K562 (cell line): Measurements from ENCODE around the gene NKIRAS2. TPM values are rescaled to one million over a fixed set of nuclear protein-coding genes. Genes with fewer than 3 reads are reported as not detected.
A peak's percentile ranks its signal among the peaks of the same experiment; 100 is the strongest.

ENCODE experiments used
- ARID1B ChIP-seq: fragments of 450-650 bp; IDR thresholded peaks from 2 replicates; pipeline ENCODE4 v1.6.1; 2016; ENCODE audit warnings: antibody characterized with exemption, mild to moderate bottlenecking, inconsistent platforms
- BMI1 ChIP-seq: fragments of 150-350 bp; IDR thresholded peaks from 2 replicates; pipeline ENCODE4 v1.6.1; 2014; ENCODE audit warnings: low read length
- CBFA2T2 ChIP-seq: fragments of 450-650 bp; conservative IDR thresholded peaks from 2 replicates; pipeline ENCODE4 v1.6.1; 2017; ENCODE audit warnings: mild to moderate bottlenecking
- ETV6 ChIP-seq, 3 experiments: fragments of 150-350 bp in 1 of 3; sonication (generic) in 1 of 3; formaldehyde crosslinking in 1 of 3; IDR thresholded peaks; 2 replicates each; pipeline versions ENCODE4 v1.6.1 to v1.8.0; 2014 to 2022; ENCODE audit warnings: borderline replicate concordance in 2 of 3, low read depth in 2 of 3, antibody characterized with exemption in 1 of 3, low read length in 1 of 3, mild to moderate bottlenecking in 1 of 3, missing genetic modification reagents in 1 of 3
- FOXJ2 ChIP-seq: fragments of 200-800 bp; sonication (Bioruptor generic); IDR thresholded peaks from 2 replicates; pipeline ENCODE4 v1.6.1; 2016; ENCODE audit warnings: missing genetic modification characterization, missing compliant biosample characterization
- HNRNPH1 ChIP-seq: fragments of 200-400 bp; formaldehyde crosslinking; optimal IDR thresholded peaks from 2 replicates; pipeline ENCODE3; 2017; ENCODE audit warnings: low read depth, mild to moderate bottlenecking, low read length, moderate library complexity
- IRF2 ChIP-seq: sonication (generic); formaldehyde crosslinking; IDR thresholded peaks from 2 replicates; pipeline ENCODE4 v1.8.1; 2022; ENCODE audit warnings: mild to moderate bottlenecking, missing genetic modification reagents
- KDM1A ChIP-seq, 2 experiments: fragments of 450-650 bp; IDR thresholded peaks; 2 replicates each; pipeline ENCODE4 v1.6.1; 2016; ENCODE audit warnings: mild to moderate bottlenecking in 2 of 2
- MCM2 ChIP-seq: fragments of 450-650 bp; IDR thresholded peaks from 2 replicates; pipeline ENCODE4 v1.6.1; 2017; ENCODE audit warnings: low read depth, mild to moderate bottlenecking
- SMAD3 ChIP-seq: fragments of 450-650 bp; formaldehyde crosslinking; conservative IDR thresholded peaks from 2 replicates; pipeline ENCODE4 v1.4.0; 2020; ENCODE audit warnings: mild to moderate bottlenecking
- U2AF1 ChIP-seq: fragments of 200-400 bp; formaldehyde crosslinking; optimal IDR thresholded peaks from 2 replicates; pipeline ENCODE3; 2017; ENCODE audit warnings: mild to moderate bottlenecking, low read depth, low read length, moderate library complexity
- WHSC1 ChIP-seq: IDR thresholded peaks from one replicate; pipeline ENCODE4 v1.6.1; 2012; ENCODE audit warnings: low read length, control low read depth, inconsistent platforms
- ZFP91 ChIP-seq: sonication (generic); formaldehyde crosslinking; IDR thresholded peaks from 2 replicates; pipeline ENCODE4 v1.8.0; 2022; ENCODE audit warnings: mild to moderate bottlenecking, missing genetic modification reagents
- ZNF263 ChIP-seq: sonication (generic); formaldehyde crosslinking; IDR thresholded peaks from 2 replicates; pipeline ENCODE4 v1.8.0; 2022; ENCODE audit warnings: mild to moderate bottlenecking, missing genetic modification reagents, borderline replicate concordance
- ZZZ3 ChIP-seq: fragments of 450-650 bp; IDR thresholded peaks from 2 replicates; pipeline ENCODE4 v1.6.1; 2016; ENCODE audit warnings: antibody characterized with exemption, mild to moderate bottlenecking, moderate library complexity
- polyA plus RNA-seq, 8 experiments: library from polyadenylated mRNA; depleted of rRNA in 4 of 8; stranded (reverse) in 5 of 8; unstranded in 3 of 8; fragments of >200 nt; fragmentation: Nextera tagmentation in 2 of 8; fragmentation: Illumina TruSeq in 1 of 8; extraction: Ambion mirVana in 2 of 8; extraction: Trizol in 1 of 8; gene quantifications; 2 replicates each; pipeline versions ENCODE4 v1.2.1 to v1.2.3, GENCODE V29; 2011 to 2014; ENCODE audit warnings: inconsistent platforms in 1 of 8, missing spikeins in 1 of 8
- total RNA-seq, 7 experiments: library from RNA; depleted of rRNA in 6 of 7; stranded (reverse); fragments of >200 nt in 6 of 7; fragmentation: Illumina TruSeq in 2 of 7; extraction: Trizol in 2 of 7; gene quantifications; 2 replicates each; pipeline versions ENCODE4 v1.2.1 to v1.2.3, GENCODE V29; 2011 to 2021; ENCODE audit warnings: low replicate concordance in 1 of 7
- TF ChIP-seq, protein P1 (sequence below): fragments of 250-450 bp; sonication (Bioruptor Pico); IDR thresholded peaks from 2 replicates; pipeline ENCODE4 v1.5.0; 2021
- TF ChIP-seq, protein P2 (sequence below): fragments of 250-450 bp; sonication (Bioruptor Pico); IDR thresholded peaks from 2 replicates; pipeline ENCODE4 v1.4.0; 2020; ENCODE audit warnings: mild to moderate bottlenecking, moderate library complexity
- TF ChIP-seq, protein P3 (sequence below): fragments of 250-450 bp; sonication (Bioruptor Pico); IDR thresholded peaks from 2 replicates; pipeline ENCODE4 v1.5.0; 2020; ENCODE audit warnings: mild to moderate bottlenecking

NKIRAS2 gene
- total and polyA plus RNA-seq, 9 of the 15 experiments (the other 6 are each of a cell fraction or from before 2014, with no cell fraction given) = 10.1 to 65.5 (median 29.8) TPM

DNA sequence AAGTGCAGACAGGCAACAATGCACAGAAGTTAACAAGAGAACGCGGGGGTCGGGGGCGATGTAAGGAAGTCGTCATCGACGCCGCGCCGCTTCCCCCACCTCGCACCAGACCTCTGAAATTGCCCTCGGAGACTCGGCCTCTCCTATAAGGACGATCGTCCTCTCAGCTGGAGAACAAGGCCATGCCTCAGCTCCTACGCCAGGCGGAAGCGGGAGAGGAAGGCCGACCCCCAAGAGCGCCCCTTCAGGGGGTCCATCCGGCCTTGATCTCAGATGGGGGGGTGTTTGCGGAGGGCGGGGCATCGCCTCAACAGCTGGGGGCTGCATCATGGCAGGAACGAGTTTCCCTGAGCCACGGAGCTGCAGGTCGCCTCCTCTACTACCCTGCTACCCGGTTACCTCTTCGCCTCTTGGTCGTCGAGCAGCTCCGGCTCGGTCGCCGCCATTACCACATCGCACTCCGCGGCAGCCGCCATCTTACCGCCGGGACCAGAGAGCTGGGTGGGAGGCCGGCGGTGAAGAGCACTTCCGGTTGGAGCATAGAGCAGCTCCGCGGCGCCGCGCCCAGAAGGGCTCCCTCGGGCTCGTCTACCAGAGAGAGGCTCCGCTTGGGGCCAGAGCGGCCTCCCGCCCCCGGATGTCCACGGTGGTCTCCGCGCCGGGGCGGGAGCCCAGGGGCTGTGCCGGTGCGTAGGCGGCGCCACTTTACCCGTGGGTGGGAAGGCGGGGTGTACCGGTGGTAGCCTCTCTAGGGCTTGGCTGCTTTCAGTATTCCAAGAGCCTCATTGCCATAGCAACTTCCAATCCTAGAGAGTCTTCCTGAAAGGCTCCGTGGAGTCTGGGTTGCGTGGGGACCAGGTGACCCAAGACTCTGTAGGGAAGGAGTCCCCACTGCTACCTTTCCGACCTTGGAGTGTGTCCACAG is 2.7 kb upstream of the NKIRAS2 start, which contains the start of gene DNAJC7 (continued):
- TF ChIP-seq, protein P1, sequence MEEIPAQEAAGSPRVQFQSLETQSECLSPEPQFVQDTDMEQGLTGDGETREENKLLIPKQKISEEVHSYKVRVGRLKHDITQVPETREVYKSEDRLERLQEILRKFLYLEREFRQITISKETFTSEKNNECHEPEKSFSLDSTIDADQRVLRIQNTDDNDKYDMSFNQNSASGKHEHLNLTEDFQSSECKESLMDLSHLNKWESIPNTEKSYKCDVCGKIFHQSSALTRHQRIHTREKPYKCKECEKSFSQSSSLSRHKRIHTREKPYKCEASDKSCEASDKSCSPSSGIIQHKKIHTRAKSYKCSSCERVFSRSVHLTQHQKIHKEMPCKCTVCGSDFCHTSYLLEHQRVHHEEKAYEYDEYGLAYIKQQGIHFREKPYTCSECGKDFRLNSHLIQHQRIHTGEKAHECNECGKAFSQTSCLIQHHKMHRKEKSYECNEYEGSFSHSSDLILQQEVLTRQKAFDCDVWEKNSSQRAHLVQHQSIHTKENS (CRISPR knock-in tag) = 0 out of 2 replicates have a peak, but pooled peaks have one; percentile 50
- TF ChIP-seq SMAD3 (CRISPR knock-in tag) (no peak), U2AF1 (no peak), HNRNPH1 (no peak), ZFP91 (CRISPR knock-in tag) (no peak), ZNF263 (CRISPR knock-in tag) (no peak; the same call in 1 of the 2 replicates), ARID1B (no peak), KDM1A (IDR thresholded peaks at IDR 0.05) (no peak), MCM2 (no peak), IRF2 (CRISPR knock-in tag) (no peak), ETV6 (IDR thresholded peaks at IDR 0.05; ENCODE audit: borderline replicate concordance in 1 of 2, low read depth in 2 of 2, low read length in 1 of 2) (no peak), ETV6 (CRISPR knock-in tag; IDR thresholded peaks at IDR 0.05; ENCODE audit: borderline replicate concordance) (no peak), BMI1 (no peak; the same call in 1 of the 2 replicates), WHSC1 (no peak), FOXJ2 (tag) (no peak), CBFA2T2 (no peak), ZZZ3 (peak; percentile 86)
- TF ChIP-seq, protein P2, sequence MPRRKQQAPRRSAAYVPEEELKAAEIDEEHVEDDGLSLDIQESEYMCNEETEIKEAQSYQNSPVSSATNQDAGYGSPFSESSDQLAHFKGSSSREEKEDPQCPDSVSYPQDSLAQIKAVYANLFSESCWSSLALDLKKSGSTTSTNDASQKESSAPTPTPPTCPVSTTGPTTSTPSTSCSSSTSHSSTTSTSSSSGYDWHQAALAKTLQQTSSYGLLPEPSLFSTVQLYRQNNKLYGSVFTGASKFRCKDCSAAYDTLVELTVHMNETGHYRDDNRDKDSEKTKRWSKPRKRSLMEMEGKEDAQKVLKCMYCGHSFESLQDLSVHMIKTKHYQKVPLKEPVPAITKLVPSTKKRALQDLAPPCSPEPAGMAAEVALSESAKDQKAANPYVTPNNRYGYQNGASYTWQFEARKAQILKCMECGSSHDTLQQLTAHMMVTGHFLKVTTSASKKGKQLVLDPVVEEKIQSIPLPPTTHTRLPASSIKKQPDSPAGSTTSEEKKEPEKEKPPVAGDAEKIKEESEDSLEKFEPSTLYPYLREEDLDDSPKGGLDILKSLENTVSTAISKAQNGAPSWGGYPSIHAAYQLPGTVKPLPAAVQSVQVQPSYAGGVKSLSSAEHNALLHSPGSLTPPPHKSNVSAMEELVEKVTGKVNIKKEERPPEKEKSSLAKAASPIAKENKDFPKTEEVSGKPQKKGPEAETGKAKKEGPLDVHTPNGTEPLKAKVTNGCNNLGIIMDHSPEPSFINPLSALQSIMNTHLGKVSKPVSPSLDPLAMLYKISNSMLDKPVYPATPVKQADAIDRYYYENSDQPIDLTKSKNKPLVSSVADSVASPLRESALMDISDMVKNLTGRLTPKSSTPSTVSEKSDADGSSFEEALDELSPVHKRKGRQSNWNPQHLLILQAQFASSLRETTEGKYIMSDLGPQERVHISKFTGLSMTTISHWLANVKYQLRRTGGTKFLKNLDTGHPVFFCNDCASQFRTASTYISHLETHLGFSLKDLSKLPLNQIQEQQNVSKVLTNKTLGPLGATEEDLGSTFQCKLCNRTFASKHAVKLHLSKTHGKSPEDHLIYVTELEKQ (CRISPR knock-in tag) = no peak
- TF ChIP-seq, protein P3, sequence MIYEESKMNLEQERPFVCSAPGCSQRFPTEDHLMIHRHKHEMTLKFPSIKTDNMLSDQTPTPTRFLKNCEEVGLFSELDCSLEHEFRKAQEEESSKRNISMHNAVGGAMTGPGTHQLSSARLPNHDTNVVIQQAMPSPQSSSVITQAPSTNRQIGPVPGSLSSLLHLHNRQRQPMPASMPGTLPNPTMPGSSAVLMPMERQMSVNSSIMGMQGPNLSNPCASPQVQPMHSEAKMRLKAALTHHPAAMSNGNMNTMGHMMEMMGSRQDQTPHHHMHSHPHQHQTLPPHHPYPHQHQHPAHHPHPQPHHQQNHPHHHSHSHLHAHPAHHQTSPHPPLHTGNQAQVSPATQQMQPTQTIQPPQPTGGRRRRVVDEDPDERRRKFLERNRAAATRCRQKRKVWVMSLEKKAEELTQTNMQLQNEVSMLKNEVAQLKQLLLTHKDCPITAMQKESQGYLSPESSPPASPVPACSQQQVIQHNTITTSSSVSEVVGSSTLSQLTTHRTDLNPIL = no peak
